ENCODE data around the gene ANO10.

ANO10 gene

GRCh38 chr3:43334976-43335375 is 286.8 kb downstream of the ANO10 start:
- Histone ChIP-seq H3K9me2 (ENCODE audit: low read depth, low read length) (no peaks in the 10 kb centered on the region), H3K9ac (ENCODE audit: low read length) (no peak overlapping the region), H3K4me2 (ENCODE audit: low read length) (no peak overlapping the region), H3K79me2 (ENCODE audit: insufficient read depth, low read length) (no peaks in the 10 kb centered on the region), H3K27ac (ENCODE audit: low read depth, low read length, poor library complexity, severe bottlenecking) (no peak overlapping the region), H3K36me3 (ENCODE audit: insufficient read depth, low read length) (peaks cover 46% of the 10 kb centered on the region), H3K4me3 (ENCODE audit: low read depth, low read length, poor library complexity, severe bottlenecking) (no peak overlapping the region), H3K4me1 (ENCODE audit: insufficient read depth, low read length, severe bottlenecking) (no peaks in the 10 kb centered on the region), H3K9me3 (ENCODE audit: low read length) (peaks cover 15% of the 10 kb centered on the region), H2AFZ (ENCODE audit: low read length) (no peak overlapping the region), H4K20me1 (ENCODE audit: insufficient read depth, low read length) (no peaks in the 10 kb centered on the region), H3K27me3 (ENCODE audit: insufficient read depth, low read length) (no peaks in the 10 kb centered on the region), H3F3A (ENCODE audit: insufficient read depth, low read length) (no peaks in the 10 kb centered on the region)
- TF ChIP-seq CTCF (IDR thresholded peaks at IDR 0.05; ENCODE audit: low read length), result no peak
- no peak for TF ChIP-seq EZH2 (IDR thresholded peaks at IDR 0.05; ENCODE audit: borderline replicate concordance, low read length)

- Histone ChIP-seq H3F3A (ENCODE audit: insufficient read depth, low read length) (no peaks in the 10 kb centered on the region), H3K9me3 (ENCODE audit: low read length) (peaks cover 6% of the 10 kb centered on the region; the same call in 1 of the 2 replicates), H3K4me2 (ENCODE audit: low read length) (no peak overlapping the region), H4K20me1 (ENCODE audit: insufficient read depth, low read length) (no peaks in the 10 kb centered on the region), H3K9me2 (ENCODE audit: low read depth, low read length) (no peaks in the 10 kb centered on the region), H3K4me1 (ENCODE audit: insufficient read depth, low read length, severe bottlenecking) (no peaks in the 10 kb centered on the region), H3K4me3 (ENCODE audit: low read depth, low read length, poor library complexity, severe bottlenecking) (no peak overlapping the region), H3K27me3 (ENCODE audit: insufficient read depth, low read length) (no peaks in the 10 kb centered on the region), H3K79me2 (ENCODE audit: insufficient read depth, low read length) (no peaks in the 10 kb centered on the region), H2AFZ (ENCODE audit: low read length) (no peak overlapping the region), H3K9ac (ENCODE audit: low read length) (no peak overlapping the region), H3K27ac (ENCODE audit: low read depth, low read length, poor library complexity, severe bottlenecking) (no peak overlapping the region), H3K36me3 (ENCODE audit: insufficient read depth, low read length) (peaks cover 16% of the 10 kb centered on the region)
- no peak for TF ChIP-seq EZH2 (IDR thresholded peaks at IDR 0.05; ENCODE audit: borderline replicate concordance, low read length)
- no peak for TF ChIP-seq CTCF (IDR thresholded peaks at IDR 0.05; ENCODE audit: low read length)
These were observed 290.4 kb downstream of the ANO10 start for GRCh38 chr3:43331381-43331780.

GRCh38 chr3:43330981-43331380 is 290.8 kb downstream of the ANO10 start:
- TF ChIP-seq EZH2 (IDR thresholded peaks at IDR 0.05; ENCODE audit: borderline replicate concordance, low read length), result no peak
- no peak for TF ChIP-seq CTCF (IDR thresholded peaks at IDR 0.05; ENCODE audit: low read length)
- H3K27me3 ChIP-seq (ENCODE audit: insufficient read depth, low read length), result no peaks in the 10 kb centered on the region

More at GRCh38 chr3:43330981-43331380, 290.8 kb downstream of the ANO10 start:
- no peak overlapping the region for H2AFZ ChIP-seq (ENCODE audit: low read length)
- H3K9me3 ChIP-seq (ENCODE audit: low read length), result peaks cover 6% of the 10 kb centered on the region; the same call in 1 of the 2 replicates
- H3K9ac ChIP-seq (ENCODE audit: low read length), result no peak overlapping the region
- H3K4me2 ChIP-seq (ENCODE audit: low read length), result no peak overlapping the region
- H3K36me3 ChIP-seq (ENCODE audit: insufficient read depth, low read length), result peaks cover 12% of the 10 kb centered on the region
- H3K27ac ChIP-seq (ENCODE audit: low read depth, low read length, poor library complexity, severe bottlenecking), result no peak overlapping the region
- H3K4me3 ChIP-seq (ENCODE audit: low read depth, low read length, poor library complexity, severe bottlenecking), result no peak overlapping the region
- H3K4me1 ChIP-seq (ENCODE audit: insufficient read depth, low read length, severe bottlenecking), result no peaks in the 10 kb centered on the region
- H3K79me2 ChIP-seq (ENCODE audit: insufficient read depth, low read length), result no peaks in the 10 kb centered on the region
- no peaks in the 10 kb centered on the region for H4K20me1 ChIP-seq (ENCODE audit: insufficient read depth, low read length)
- H3F3A ChIP-seq (ENCODE audit: insufficient read depth, low read length), result no peaks in the 10 kb centered on the region
- H3K9me2 ChIP-seq (ENCODE audit: low read depth, low read length), result no peaks in the 10 kb centered on the region

Data from OCI-LY1 (cell line).